Muscle layer of colon (tissue), 2 donors: Measurements from ENCODE around the gene EPB41L3.
"Not testable (repeated sequence)": the region's sequence is repeated elsewhere in the genome, so short reads cannot be mapped to it uniquely, and the experiment has no call there.

ENCODE experiments used
- H3K27ac ChIP-seq: one replicate; pipeline ENCODE4 v1.7.0; 2013; ENCODE audit warnings: low read depth, mild to moderate bottlenecking, low read length, moderate library complexity
- H3K27me3 ChIP-seq, 2 donors: one replicate each; pipeline ENCODE4 v1.7.0; 2013; ENCODE audit warnings: low read length in 2 of 2, mild to moderate bottlenecking in 2 of 2; ENCODE audit not compliant: insufficient read depth in 2 of 2, control insufficient read depth in 1 of 2
- H3K36me3 ChIP-seq: one replicate; pipeline ENCODE4 v1.7.0; 2013; ENCODE audit warnings: mild to moderate bottlenecking, low read length; ENCODE audit not compliant: insufficient read depth
- H3K4me1 ChIP-seq: one replicate; pipeline ENCODE4 v1.7.0; 2013; ENCODE audit warnings: mild to moderate bottlenecking, low read length; ENCODE audit not compliant: insufficient read depth
- H3K4me3 ChIP-seq, 2 donors: one replicate each; pipeline ENCODE4 v1.7.0; 2013; ENCODE audit warnings: low read length in 2 of 2, low read depth in 1 of 2, mild to moderate bottlenecking in 1 of 2, moderate library complexity in 1 of 2
- H3K9ac ChIP-seq: one replicate; pipeline ENCODE4 v1.7.0; 2013; ENCODE audit warnings: low read length
- H3K9me3 ChIP-seq: one replicate; pipeline ENCODE4 v1.7.0; 2013; ENCODE audit warnings: mild to moderate bottlenecking, low read length
- donor health status: abdominal sarcoma.
- donor health status: Adenocarcinoma of cecum.

Gene EPB41L3

GRCh38 chr18:5543773-5544389 is at the start of gene EPB41L3:
TSS of gene EPB41L3 (minus strand) at chr18:5543997. CDS start at chr18:5489183, 54,814 bp downstream.
- no peaks in the 10 kb centered on the region for H3K27me3 ChIP-seq
- no peaks in the 10 kb centered on the region for H3K9me3 ChIP-seq
- H3K4me1 ChIP-seq, result peaks cover 23% of the 10 kb centered on the region
- peak within 1 kb of the TSS; percentile 74 for H3K27ac ChIP-seq
- peak within 1 kb of the TSS; percentile 70 to 83 for H3K4me3 ChIP-seq
- no peaks in the 10 kb centered on the region for H3K36me3 ChIP-seq
- peak within 1 kb of the TSS; percentile 23 for H3K9ac ChIP-seq

- Histone ChIP-seq H3K27ac (no peak overlapping the region), H3K9me3 (no peaks in the 10 kb centered on the region), H3K4me1 (no peaks in the 10 kb centered on the region), H3K4me3 (no peak overlapping the region), H3K27me3 (no peaks in the 10 kb centered on the region), H3K9ac (no peak overlapping the region), H3K36me3 (no peaks in the 10 kb centered on the region)
Observed at GRCh38 chr18:5588529-5588928, 44.7 kb upstream of the EPB41L3 start.

- Histone ChIP-seq H3K4me3 (no peak overlapping the region), H3K36me3 (no peaks in the 10 kb centered on the region), H3K9me3 (no peaks in the 10 kb centered on the region), H3K27me3 (no peaks in the 10 kb centered on the region), H3K27ac (no peak overlapping the region), H3K9ac (no peak overlapping the region), H3K4me1 (no peaks in the 10 kb centered on the region)
Observed at GRCh38 chr18:5585653-5586052, 41.9 kb upstream of the EPB41L3 start.

- no peaks in the 10 kb centered on the region for H3K9me3 ChIP-seq
- H3K9ac ChIP-seq, result no peak overlapping the region
- H3K27ac ChIP-seq, result no peak overlapping the region
- H3K4me1 ChIP-seq, result no peaks in the 10 kb centered on the region
- no peaks in the 10 kb centered on the region for H3K36me3 ChIP-seq
- H3K4me3 ChIP-seq, result no peak overlapping the region
- H3K27me3 ChIP-seq, result no peaks in the 10 kb centered on the region
Observed at GRCh38 chr18:5584746-5585417, 41.1 kb upstream of the EPB41L3 start.

- H3K4me1 ChIP-seq, result no peaks in the 10 kb centered on the region
- H3K9ac ChIP-seq, result no peak overlapping the region
- H3K9me3 ChIP-seq, result no peaks in the 10 kb centered on the region
- no peaks in the 10 kb centered on the region for H3K36me3 ChIP-seq
- H3K27ac ChIP-seq, result no peak overlapping the region
- no peaks in the 10 kb centered on the region for H3K27me3 ChIP-seq
- H3K4me3 ChIP-seq, result no peak overlapping the region
Observed at GRCh38 chr18:5582849-5583681, 39.3 kb upstream of the EPB41L3 start.

- Histone ChIP-seq H3K4me3 (no peak overlapping the region), H3K27me3 (no peaks in the 10 kb centered on the region), H3K4me1 (no peaks in the 10 kb centered on the region), H3K27ac (no peak overlapping the region), H3K36me3 (no peaks in the 10 kb centered on the region), H3K9ac (no peak overlapping the region), H3K9me3 (no peaks in the 10 kb centered on the region)
Observed at GRCh38 chr18:5582076-5582475, 38.3 kb upstream of the EPB41L3 start.

GRCh38 chr18:5574843-5575242 is 31.0 kb upstream of the EPB41L3 start:
- no peak overlapping the region for H3K4me3 ChIP-seq
- no peaks in the 10 kb centered on the region for H3K36me3 ChIP-seq
- H3K9ac ChIP-seq, result no peak overlapping the region
- no peak overlapping the region for H3K27ac ChIP-seq
- H3K4me1 ChIP-seq, result no peaks in the 10 kb centered on the region
- no peaks in the 10 kb centered on the region for H3K9me3 ChIP-seq
- H3K27me3 ChIP-seq, result no peaks in the 10 kb centered on the region

- no peaks in the 10 kb centered on the region for H3K4me1 ChIP-seq
- no peak overlapping the region for H3K27ac ChIP-seq
Observed at GRCh38 chr18:5571666-5572065, 27.9 kb upstream of the EPB41L3 start.

GRCh38 chr18:5570613-5571012 is 26.8 kb upstream of the EPB41L3 start:
- H3K4me1 ChIP-seq, H3K4me3 ChIP-seq, H3K9me3 ChIP-seq, H3K36me3 ChIP-seq, H3K27ac ChIP-seq, H3K27me3 ChIP-seq, H3K9ac ChIP-seq: not testable (repeated sequence)

More at GRCh38 chr18:5571666-5572065, 27.9 kb upstream of the EPB41L3 start:
- Histone ChIP-seq H3K4me3 (no peak overlapping the region), H3K36me3 (no peaks in the 10 kb centered on the region), H3K27me3 (no peaks in the 10 kb centered on the region), H3K9ac (no peak overlapping the region), H3K9me3 (no peaks in the 10 kb centered on the region)

GRCh38 chr18:5568416-5568815 is 24.6 kb upstream of the EPB41L3 start:
- H3K36me3 ChIP-seq, result no peaks in the 10 kb centered on the region
- no peak overlapping the region for H3K4me3 ChIP-seq

GRCh38 chr18:5558851-5559250 is 15.1 kb upstream of the EPB41L3 start:
- Histone ChIP-seq H3K4me1 (no peaks in the 10 kb centered on the region), H3K9ac (no peak overlapping the region), H3K36me3 (no peaks in the 10 kb centered on the region), H3K4me3 (no peak overlapping the region), H3K9me3 (no peaks in the 10 kb centered on the region), H3K27me3 (no peaks in the 10 kb centered on the region), H3K27ac (no peak overlapping the region)

More at GRCh38 chr18:5568416-5568815, 24.6 kb upstream of the EPB41L3 start:
- Histone ChIP-seq H3K27ac (no peak overlapping the region), H3K4me1 (no peaks in the 10 kb centered on the region), H3K9me3 (no peaks in the 10 kb centered on the region), H3K9ac (no peak overlapping the region), H3K27me3 (no peaks in the 10 kb centered on the region)
